Measurements from ENCODE around the gene NR1H2.

Gene NR1H2

DNA sequence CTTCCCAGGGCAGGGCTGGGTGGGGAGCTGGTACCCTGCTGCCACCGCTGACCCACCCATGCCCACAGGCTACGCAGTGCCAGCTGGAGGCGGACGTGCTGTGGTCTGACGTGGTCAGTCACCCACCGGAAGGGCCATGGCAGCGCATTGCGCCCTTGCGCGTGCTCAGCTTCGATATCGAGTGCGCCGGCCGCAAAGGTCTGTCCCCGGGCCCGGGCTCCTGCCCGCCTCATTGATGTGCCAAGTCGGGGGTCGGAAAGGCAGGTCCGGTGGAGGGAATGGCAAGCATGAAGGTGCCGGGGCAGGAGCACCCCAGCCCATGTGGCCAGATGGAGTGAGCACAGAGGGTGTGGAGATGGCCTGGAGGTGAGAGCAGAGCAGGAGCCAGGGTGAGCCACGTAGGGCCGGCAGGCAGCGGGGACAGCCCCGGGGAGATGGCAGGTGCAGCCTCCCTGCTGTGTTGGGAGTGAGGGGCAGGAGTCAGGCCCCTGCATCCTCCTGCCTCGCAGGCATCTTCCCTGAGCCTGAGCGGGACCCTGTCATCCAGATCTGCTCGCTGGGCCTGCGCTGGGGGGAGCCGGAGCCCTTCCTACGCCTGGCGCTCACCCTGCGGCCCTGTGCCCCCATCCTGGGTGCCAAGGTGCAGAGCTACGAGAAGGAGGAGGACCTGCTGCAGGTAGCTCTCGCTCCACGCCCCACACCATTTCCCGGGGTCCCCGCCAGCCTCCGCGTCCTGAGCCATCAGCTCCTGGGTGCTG lies 26.5 kb downstream of the NR1H2 start:
- no peak for DNase-seq (ENCODE audit: low spot score)

DNA sequence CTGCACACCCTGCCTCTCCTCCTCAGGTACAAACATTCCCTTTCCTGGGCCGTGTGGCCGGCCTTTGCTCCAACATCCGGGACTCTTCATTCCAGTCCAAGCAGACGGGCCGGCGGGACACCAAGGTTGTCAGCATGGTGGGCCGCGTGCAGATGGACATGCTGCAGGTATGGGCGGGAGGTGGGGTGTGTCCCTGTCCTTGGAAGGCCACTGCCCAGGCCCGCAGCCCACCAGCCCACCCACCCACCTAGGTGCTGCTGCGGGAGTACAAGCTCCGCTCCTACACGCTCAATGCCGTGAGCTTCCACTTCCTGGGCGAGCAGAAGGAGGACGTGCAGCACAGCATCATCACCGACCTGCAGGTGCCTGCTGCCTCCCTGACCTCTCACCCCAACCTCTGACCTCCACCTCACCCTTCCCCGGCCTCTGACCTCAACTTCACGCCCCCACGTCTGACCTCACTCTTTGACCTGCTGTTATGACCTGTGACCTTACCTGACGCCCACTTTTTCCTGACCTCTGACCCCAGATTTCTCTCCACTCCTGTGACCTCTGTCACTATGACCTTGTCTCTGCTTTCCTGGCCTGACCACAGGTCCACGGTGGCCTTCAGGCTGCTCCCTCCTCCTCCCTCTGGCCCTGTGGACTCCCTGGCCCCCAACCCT lies 30.0 kb downstream of the NR1H2 start:
- no peak for DNase-seq (ENCODE audit: low spot score)

DNA sequence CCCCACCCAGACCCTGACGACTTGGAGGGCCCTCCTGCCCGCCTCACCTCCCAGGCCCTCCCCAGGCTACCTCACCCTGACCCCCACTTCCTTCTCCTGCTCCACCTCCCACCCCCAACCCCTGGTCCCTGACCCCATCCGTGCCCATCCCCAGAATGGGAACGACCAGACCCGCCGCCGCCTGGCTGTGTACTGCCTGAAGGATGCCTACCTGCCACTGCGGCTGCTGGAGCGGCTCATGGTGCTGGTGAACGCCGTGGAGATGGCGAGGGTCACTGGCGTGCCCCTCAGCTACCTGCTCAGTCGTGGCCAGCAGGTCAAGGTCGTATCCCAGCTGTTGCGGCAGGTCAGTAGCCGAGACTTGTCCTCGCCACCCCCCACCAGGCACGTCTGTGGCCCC lies 30.6 kb downstream of the NR1H2 start:
- DNase-seq (ENCODE audit: low spot score) = no peak

DNA sequence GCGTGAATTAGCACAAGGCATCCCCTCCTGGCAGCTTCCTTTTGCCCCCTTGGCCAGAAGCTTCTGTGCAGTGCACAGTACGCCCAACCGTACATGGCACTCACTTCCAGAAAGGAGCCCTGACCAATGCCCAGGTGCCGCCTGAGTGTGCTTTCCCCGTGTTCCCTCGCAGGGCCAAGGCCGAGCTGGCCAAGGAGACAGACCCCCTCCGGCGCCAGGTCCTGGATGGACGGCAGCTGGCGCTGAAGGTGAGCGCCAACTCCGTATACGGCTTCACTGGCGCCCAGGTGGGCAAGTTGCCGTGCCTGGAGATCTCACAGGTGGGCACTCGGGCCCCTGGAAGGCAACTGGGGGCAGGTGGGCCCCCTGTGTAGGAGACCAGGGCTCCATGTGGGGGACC lies 33.1 kb downstream of the NR1H2 start:
- DNase-seq (ENCODE audit: low spot score) = no peak

DNA sequence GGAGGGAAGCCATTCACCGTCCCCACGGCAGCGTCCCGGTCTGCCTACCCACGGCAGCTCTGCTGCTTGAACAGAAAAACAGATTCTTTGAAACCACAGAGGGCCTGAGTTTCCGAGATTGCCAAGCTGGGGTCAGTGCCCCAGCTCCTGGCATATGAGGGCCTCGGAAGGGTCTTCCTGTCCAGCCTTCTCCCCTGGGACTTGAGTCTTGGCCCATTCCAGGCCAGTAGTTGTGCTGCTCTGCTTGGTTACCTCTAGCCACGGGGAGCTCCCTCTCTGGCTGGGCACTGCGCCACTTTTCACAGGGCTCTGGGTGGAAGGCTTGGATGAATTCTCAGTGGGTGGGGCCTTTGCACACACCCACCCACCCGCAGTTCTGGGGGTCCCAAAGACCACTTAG lies 33.9 kb downstream of the NR1H2 start:
- no peak for DNase-seq (ENCODE audit: low spot score)

DNA sequence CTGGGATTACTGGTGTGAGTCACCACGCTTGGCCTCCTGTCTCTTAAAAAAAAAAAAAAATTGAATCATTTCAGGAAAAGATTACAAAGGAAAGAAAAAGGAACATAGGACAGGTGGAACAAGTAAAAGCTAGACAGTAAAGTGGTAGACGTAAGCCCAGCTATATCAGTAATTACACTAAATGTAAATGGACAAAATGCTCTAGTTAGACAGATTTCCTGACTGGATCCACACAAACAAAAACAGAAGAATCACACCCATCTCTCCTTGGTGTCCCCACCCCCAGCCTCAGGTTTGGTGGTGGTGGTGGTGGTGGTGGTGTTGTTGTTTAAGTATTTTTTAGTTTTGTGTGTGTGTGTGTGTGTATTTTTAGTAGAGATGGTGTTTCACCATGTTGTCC lies 36.2 kb downstream of the NR1H2 start:
- DNase-seq (ENCODE audit: low spot score) = no peak

DNA sequence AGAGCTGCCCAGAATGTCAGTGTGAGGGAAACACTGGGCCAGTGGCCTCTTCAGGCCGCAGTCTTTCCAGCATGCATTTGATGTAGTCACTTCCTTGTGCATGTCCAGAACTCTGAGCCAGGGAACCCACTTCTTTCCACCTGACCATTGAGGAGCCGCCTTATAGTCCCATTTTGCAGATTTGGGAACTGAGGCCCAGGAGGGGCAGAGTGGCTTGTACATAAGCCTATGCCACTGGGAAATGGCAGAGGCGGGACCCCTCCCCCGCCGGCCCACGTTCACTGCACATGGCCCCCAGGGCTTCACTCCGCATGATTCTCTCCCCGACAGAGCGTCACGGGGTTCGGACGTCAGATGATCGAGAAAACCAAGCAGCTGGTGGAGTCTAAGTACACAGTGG lies 36.8 kb downstream of the NR1H2 start:
- DNase-seq (ENCODE audit: low spot score) = no peak

DNA sequence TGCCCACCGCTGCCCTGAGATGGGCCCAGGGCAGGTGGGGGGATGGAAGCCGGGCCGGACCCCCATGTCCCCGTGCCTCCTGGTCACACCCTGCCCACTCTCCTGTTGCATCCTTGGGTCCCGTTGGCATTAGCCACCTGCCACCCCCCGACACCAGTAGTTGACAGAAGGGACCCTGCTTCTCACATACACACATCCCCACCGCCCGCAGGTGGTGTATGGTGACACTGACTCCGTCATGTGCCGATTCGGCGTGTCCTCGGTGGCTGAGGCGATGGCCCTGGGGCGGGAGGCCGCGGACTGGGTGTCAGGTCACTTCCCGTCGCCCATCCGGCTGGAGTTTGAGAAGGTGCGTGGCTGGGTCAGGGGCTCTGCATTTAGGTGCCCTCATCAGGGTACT lies 37.3 kb downstream of the NR1H2 start:
- DNase-seq (ENCODE audit: low spot score) = no peak

DNA sequence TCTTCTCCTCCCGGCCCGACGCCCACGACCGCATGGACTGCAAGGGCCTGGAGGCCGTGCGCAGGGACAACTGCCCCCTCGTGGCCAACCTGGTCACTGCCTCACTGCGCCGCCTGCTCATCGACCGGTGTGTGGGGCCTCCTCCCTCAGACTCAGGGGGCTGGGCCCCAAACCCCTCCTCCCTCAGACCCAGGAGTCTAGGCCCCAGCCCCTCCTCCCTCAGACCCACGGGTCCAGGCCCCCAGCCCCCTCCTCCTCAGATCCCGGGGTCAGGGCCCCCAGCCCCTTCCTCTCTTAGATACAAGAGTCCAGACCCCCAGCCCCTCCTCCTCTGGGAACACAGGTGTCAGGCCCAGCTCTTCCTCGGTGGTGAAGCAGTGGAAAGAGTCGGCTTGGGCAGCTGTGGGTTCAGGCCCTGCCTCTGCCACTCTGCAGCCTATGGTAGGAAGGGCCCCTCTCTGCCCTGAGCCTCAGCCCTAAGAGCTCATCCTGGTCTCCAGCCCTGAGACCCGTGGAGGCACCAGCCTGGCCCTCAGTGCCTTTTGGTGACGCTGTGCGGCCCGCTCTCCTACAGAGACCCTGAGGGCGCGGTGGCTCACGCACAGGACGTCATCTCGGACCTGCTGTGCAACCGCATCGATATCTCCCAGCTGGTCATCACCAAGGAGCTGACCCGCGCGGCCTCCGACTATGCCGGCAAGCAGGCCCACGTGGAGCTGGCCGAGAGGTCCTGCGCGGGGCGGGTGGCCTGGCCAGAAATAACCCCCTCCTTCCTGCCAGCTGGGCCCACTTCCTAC lies 38.8 kb downstream of the NR1H2 start:
- peak; percentile 92 for DNase-seq (ENCODE audit: low spot score)

DNA sequence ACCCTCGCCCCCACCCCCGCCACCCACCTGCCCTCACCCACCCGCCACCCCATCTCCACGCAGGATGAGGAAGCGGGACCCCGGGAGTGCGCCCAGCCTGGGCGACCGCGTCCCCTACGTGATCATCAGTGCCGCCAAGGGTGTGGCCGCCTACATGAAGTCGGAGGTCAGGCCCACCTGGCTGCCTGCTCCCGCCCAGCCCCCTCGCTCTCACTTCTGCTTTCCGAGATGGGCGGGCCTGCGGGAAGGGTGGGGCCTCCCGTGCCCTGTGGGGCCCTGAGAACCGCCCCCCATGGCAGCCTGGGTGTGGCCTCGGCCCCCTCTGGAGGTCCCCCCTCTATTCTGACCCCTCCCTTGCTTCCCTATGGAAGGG lies 39.4 kb downstream of the NR1H2 start:
- DNase-seq (ENCODE audit: low spot score) = no peak

DNA sequence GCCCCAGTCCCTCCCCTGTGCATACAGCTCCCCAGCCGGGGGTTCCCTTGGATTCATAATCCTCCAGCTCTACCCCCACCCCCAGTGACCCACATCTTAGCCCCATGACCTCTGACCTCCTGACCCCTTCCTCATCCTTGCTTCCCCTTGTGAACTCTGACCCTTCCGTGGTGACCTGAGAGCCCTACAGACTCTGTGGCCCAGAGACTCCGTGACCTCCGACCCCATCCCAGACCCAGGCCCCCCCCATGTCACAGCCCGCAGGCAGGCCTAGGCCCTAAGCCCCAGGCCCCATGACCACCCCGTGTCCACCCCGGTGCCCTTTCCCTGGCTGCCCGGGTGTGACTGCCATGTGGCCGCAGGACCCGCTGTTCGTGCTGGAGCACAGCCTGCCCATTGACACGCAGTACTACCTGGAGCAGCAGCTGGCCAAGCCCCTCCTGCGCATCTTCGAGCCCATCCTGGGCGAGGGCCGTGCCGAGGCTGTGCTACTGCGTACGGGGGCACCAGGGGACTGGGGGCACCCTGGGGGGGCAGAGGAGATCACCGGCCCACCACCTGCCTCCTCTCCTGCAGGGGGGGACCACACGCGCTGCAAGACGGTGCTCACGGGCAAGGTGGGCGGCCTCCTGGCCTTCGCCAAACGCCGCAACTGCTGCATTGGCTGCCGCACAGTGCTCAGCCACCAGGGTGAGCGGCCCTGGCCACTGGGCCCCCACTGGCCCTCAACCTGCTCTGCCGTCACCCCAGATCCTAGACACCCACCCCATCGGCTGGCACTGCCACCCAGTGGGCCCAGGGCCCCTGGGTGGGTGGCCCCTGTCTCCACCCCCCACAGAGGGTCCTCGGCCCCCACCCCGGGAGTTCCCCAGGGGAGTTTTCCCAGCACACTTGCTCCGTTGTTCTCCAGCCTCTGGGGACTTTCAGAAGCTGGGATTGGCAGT lies 40.0 kb downstream of the NR1H2 start:
- DNase-seq (ENCODE audit: low spot score) = no peak

DNA sequence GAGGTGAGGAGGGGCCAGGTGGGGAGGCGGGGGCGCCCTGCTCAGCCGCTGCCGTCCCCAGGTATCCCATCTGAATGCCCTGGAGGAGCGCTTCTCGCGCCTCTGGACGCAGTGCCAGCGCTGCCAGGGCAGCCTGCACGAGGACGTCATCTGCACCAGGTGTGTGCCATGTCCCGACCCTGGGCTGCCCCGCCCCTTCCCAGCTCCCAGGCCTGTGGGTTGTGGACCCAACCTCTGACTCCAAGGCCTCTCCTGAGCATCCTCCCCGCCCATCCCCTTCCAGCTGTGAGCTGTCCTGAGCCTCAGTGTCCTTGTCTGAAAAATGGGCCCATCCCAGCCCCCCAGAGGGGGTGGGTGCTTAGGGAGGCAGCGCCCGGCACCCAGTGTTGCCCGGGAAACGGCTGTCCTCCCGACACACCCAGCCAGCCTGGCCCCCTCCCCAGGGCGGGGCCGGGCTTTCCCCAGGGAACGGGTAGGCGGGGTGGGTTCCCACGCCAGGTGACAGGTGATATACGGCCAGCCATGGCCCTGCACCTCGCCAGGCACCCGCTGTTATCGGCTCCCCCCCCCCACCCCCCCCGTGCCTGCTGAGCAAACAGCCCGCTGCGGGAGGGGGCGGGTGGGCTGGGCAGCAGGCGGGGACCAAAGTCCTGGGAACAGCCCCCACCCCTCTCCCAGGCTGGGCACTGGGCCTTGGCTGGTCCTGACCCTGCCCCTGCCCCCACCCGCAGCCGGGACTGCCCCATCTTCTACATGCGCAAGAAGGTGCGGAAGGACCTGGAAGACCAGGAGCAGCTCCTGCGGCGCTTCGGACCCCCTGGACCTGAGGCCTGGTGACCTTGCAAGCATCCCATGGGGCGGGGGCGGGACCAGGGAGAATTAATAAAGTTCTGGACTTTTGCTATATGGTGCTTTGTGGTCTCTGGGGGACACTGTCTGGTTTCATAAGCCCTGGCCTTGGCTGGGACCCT lies 41.1 kb downstream of the NR1H2 start:
- DNase-seq (ENCODE audit: low spot score) = no peak

DNA sequence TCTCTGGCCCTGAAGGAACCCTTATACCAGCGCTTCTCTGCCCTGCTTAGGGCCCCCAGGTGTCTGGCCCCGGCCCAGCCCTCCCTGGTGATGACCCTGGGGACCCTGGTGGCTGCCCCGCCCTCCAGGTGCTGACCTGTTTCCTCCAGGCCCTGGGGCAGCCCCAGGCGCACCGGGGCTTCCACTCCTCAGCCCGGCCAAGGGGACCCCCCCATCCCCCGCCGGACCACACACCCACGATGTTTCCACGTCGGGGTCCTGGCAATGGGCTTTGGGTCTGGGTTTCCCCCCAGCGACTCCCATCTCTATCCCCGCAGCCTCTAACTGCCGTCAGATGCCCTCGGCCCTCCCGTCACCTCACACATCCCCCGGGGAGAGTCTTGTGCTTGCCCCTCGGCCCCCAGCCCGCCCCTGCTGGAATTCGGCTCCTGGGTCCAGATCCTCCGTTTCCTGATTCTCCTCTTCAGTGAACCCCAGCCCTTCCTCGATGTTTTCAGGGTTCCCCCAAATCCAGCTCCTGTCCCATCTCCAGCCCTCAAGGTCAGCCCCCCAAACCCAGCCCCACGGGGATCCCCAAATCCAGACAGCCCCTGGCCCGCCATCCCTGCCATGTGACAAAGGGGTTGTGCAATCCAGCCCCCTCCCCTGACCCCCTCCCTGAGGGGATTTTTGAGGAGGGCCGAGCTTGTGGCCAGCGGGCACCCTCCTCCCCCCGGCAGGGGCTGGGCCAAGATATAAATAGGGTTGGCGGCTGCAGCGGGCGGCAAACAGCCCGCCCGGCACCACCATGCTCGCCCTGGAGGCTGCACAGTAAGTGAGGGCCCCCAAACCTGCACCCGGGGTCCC lies 42.1 kb downstream of the NR1H2 start, which contains the start of gene SPIB:
Gene SPIB (plus strand): TSS at position 763 of the 846 bp plus-strand sequence. CDS start 25 bp downstream, at position 788.
- DNase-seq (ENCODE audit: low spot score) = no peak

DNA sequence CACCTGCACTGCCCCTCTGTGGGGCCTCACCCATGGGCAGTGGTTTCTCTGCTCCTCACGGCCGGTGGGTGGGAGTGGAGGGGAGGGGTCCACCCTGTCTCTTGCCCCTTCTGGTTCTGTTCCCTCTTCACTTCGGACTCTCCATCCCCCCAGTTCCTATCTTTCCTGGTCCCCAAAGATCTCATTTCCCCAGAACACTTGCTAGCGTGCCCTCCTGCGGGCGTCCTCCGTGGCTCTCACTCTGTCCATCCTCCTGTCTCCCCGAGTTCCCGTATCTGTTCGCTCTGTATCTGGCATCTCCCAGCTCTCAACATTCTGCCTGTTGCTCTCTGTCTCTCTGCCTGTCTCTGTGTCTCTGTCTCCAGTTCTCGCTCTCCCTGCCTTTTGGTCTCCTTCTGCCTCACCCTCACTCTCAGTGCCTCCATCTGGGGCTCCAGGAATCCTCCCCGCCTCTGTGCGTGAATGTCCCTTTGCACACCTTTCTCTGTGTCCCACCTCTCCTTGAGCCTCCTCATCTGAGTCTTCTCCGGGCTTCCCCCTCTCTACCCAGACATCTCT lies 42.8 kb downstream of the NR1H2 start:
- no peak for DNase-seq (ENCODE audit: low spot score)

DNA sequence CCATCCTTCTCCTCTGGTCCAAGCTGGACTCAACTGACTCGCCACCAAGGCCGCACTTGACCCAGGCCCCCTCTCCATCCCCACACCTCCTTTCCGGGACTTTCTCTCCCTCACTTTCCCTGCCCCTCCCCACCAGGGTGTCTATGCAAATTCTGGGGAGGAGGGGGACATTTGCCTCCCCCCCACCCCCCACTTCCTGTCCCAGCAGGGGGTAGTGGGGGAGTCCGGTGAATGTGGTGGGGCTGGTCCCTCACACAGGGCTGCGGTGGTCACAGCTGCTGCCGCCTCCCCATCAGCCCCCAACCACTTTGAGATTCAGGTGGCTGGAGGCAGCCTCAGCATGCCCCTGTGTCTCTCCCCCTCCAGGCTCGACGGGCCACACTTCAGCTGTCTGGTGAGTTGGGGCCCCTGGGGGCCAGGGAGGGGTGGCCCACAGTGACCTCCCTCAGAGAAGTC lies 43.4 kb downstream of the NR1H2 start:
- no peak for DNase-seq (ENCODE audit: low spot score)

DNA sequence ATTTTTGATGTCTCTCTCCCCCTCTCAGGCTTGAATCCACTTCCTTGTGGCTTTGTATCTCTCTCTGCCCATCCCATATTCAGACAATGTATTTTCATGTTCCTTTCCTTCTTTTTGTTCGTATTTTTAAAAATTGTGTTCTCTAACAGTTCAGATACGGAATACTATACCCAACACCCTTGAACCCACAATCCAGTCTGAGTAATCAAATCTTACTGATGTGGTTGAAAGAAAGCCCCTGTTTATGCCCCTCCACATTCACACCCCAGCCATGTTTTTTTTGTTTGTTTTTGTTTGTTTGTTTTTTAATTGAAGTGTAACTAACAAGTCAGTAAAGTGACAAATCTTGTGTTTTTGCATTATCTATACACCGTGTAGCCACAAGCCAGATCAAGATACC lies 43.9 kb downstream of the NR1H2 start:
- DNase-seq (ENCODE audit: low spot score) = no peak

DNA sequence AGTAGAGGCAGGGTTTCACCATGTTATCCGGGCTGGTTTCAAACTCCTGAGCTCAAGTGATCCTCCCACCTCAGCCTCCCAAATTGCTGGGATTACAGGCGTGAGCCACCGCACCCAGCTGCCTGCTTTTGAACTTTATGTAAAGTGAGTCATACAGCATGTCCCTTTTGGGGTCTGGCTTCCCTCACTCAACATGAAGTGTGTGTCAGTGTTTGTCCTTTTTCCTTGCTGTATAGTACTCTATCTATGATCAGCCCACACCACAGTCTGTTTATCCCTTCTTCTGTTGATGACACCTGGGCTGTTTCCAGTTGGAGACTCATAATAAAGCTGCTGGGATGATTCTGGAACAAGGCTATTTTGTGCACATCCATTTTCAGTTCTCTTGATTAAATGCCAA lies 44.6 kb downstream of the NR1H2 start:
- no peak for DNase-seq (ENCODE audit: low spot score)

DNA sequence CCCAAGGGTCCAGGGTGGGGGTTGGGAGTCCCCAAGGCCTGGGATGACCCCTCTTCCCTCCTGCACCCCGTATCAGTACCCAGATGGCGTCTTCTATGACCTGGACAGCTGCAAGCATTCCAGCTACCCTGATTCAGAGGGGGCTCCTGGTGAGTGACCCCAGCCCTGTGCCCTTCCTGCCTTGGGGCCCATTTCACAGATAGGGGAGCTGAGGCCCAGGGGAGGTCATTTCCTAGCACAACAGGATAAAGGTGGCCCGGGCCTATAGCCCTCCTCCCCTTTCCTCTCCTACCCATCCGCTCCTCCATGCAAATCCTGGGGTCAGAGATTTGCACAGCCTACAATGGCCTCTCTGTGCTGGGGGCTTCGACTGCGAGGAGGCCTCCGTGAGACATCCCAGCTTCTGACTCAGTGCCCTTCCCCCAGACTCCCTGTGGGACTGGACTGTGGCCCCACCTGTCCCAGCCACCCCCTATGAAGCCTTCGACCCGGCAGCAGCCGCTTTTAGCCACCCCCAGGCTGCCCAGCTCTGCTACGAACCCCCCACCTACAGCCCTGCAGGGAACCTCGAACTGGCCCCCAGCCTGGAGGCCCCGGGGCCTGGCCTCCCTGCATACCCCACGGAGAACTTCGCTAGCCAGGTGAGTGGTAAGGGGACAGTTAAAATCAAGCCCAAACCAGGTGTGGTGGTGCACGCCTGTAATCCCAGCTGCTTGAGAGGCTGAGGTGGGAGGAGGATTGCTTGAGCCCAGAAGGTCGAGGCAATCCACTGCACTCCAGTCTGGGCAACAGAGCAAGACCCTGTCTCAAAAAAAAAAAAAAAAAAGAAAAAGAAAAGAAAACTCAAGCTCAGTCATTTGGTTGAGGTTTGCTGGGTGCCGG lies 46.4 kb downstream of the NR1H2 start:
- DNase-seq (ENCODE audit: low spot score) = no peak
